C1 segment of cervical spinal cord (tissue), 14 donors: ENCODE data around the gene DLGAP1.
A peak's percentile ranks its signal among the peaks of the same experiment; 100 is the strongest.

Source experiments
- DNase-seq, 14 donors: peaks; one replicate each; lab custom pipeline; 2025; lab: John Stamatoyannopoulos, UW

The DLGAP1 gene

GRCh38 chr18:3645384-3646156, 809.5 kb downstream of the DLGAP1 start:
- no peak for DNase-seq

DNA sequence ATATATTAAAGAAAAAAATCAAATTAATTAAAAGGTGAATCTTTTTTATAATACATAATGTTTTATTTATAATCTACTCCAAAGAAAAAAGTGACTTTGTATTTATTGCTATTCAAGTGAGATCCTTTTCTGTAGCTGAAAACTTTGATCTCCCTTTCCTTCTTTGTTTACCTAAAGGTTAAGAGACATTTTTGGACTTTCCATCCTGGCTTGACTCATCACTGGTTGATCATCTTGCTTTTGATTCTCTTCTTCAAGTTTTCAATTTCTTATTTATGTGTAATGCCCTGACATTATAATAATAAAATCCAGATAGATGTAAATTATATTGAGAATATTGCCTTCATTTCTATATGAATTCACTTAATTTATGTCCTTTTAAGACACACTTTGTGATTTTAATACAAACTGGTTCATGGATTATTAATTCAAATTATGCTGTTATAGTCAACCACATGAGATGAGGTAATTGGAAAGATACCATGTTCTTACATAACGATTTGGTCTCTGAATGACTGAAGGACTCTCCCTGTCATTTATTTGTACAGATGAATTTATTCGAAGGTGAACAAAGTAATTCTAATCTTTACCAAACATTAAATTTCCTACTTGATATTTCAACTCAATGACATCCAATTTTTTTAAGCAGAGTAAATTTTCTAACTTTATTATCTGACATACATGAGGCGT, 820.7 kb downstream of the DLGAP1 start:
- DNase-seq = no peak

DNA sequence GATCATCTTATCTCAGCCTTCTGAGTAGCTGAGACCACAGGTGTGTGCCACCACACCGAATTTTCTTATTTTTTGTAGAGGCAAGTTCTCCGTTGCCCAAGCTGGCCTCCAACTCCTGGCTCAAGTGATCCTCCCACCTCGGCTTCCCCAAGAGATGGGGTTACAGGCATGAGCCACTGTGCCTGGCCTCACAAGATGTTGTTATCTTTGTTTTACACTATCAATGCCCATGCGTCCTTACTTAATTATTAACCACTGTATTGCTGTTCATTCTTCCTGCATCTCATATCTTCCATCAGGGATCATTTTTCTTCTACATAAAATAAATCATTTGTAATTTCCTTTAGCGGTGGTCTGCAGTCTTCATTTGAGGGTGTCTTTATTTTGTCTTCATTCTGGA, 823.2 kb downstream of the DLGAP1 start:
- DNase-seq = no peak

- DNase-seq = no peak
Observed at GRCh38 chr18:3626929-3627458, 828.1 kb downstream of the DLGAP1 start.

- no peak for DNase-seq
Observed at GRCh38 chr18:3625742-3626091, 829.4 kb downstream of the DLGAP1 start.

DNA sequence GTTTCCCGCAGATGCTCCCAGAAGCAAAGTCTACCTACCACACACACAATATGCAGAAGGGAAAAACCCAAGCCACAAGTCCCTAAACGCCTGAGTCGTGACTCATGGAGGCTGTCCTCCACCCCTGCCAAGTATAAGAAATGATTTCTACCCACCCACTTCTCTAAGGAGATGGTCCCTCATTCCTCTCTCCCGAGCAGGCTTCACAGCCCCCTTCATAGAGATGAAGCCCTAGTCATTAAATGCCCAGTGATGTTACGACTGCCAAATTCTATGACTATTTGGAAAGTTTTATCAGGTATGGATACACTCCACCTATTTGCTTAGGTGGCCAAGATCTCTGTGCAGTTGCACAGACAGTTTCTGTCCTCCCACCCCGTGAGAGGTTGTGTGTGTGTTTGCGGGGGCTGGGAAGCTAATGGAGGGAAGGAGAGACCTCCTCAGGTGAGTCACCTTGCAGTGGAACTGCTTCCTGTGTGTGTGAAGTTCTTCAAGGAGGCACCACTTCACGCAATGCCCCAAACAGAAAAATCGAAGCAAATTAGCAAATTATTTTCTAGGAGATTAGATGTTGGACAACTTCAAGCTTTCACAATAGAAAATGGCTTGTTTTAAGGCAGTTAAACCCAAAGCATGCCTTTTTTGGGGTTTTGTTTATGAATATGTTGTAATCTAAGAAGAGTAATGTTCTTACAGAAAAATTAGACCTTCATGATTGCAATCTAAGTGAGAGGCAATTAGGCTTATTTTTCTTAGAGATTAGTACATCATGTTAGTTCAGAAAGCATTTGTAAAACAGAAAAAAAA, 830.0 kb downstream of the DLGAP1 start:
- DNase-seq = no peak

- DNase-seq = no peak
Observed at GRCh38 chr18:3624546-3624934, 830.6 kb downstream of the DLGAP1 start.

GRCh38 chr18:3623769-3624545, 831.1 kb downstream of the DLGAP1 start:
- DNase-seq = peak in 2 of 14 donors; percentile 9 to 62

- DNase-seq = no peak
Observed at GRCh38 chr18:3620146-3621119, 834.7 kb downstream of the DLGAP1 start.

- no peak for DNase-seq
Observed at GRCh38 chr18:3619746-3620145, 835.4 kb downstream of the DLGAP1 start.

GRCh38 chr18:3619222-3619621, 835.9 kb downstream of the DLGAP1 start:
- DNase-seq = no peak

- DNase-seq = no peak
Observed at GRCh38 chr18:3616744-3617143, 838.4 kb downstream of the DLGAP1 start.

- DNase-seq = no peak
Observed at GRCh38 chr18:3616142-3616541, 839.0 kb downstream of the DLGAP1 start.

DNA sequence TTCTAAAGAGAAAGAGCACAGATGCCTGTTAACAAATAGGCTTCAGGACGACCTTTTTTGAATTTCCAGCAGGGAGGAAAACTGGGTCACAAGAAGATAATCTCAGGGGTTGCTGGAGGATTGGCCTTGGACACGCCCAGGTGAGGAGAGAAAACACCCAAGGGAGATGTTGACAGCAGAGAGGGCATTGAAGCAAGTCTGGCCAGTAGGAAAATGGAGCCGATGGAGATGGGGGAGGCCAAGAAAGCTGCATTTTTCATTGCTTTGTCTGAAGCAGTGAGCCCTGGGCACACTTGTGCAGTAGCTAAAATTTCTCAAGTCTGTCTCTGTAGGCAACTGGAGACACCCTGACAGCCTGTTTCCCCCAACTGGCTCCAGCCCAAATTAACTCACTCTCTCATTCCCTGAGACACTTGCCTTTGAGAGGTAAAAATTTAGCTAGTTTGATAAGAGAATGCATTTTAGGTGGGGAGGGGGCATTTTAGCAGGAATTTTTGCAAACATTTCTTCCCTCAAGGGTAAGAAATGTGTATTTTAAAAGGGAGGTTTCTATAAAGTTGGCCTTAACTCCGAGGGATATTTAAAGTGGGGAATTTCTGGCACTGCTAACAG, 839.6 kb downstream of the DLGAP1 start:
- DNase-seq = no peak

- peak in 2 of 14 donors; percentile 9 to 15 for DNase-seq
Observed at GRCh38 chr18:3612315-3612714, 842.8 kb downstream of the DLGAP1 start.

DNA sequence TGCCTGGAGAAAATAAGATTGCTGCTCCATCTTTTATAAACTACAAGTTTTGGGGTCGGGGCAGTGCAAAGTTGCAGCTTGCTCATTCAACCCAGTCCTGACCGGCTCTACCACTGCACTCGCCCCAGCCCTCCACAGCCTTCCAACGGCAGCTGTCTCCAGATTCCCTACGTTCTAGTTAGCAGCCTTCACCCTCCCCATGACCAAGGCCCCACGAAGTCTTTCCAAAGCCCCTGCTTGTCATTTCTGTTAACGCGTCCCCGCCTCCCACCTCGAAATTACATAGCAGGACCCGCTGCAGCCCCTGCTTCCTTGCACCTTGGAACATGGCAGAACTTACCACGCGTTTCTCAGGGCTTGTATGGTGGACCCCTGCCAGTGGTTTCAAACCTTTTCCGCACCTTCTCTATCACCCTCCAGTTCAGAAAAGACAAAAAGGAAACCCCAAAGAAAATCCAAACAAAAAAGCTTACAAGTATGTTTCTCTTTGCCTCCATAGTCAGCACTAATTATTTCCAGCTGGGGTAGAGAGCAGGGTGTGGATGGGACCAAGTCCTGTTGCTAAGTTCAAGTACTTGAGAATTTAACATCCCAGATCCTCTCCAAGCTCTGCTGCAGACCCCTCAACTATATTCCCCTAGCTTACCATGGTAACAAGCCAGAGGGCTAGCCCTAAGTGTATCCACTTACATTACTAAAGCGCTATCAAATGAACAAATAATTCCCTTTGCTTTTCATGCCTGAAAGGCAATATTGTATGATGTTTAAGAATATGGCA, 843.6 kb downstream of the DLGAP1 start:
- no peak for DNase-seq

GRCh38 chr18:3610813-3611212, 844.3 kb downstream of the DLGAP1 start:
- no peak for DNase-seq

GRCh38 chr18:3610188-3610708, 844.9 kb downstream of the DLGAP1 start:
- DNase-seq = no peak

GRCh38 chr18:3608488-3608887, 846.6 kb downstream of the DLGAP1 start:
- DNase-seq = no peak
